ENCODE results near the gene ATP1B3. TPM values are rescaled to one million over a fixed set of nuclear protein-coding genes. Genes with fewer than 3 reads are reported as not detected.

The ATP1B3 gene
- total RNA-seq, 1 donor from 2014 or later: 60.3 TPM

DNA sequence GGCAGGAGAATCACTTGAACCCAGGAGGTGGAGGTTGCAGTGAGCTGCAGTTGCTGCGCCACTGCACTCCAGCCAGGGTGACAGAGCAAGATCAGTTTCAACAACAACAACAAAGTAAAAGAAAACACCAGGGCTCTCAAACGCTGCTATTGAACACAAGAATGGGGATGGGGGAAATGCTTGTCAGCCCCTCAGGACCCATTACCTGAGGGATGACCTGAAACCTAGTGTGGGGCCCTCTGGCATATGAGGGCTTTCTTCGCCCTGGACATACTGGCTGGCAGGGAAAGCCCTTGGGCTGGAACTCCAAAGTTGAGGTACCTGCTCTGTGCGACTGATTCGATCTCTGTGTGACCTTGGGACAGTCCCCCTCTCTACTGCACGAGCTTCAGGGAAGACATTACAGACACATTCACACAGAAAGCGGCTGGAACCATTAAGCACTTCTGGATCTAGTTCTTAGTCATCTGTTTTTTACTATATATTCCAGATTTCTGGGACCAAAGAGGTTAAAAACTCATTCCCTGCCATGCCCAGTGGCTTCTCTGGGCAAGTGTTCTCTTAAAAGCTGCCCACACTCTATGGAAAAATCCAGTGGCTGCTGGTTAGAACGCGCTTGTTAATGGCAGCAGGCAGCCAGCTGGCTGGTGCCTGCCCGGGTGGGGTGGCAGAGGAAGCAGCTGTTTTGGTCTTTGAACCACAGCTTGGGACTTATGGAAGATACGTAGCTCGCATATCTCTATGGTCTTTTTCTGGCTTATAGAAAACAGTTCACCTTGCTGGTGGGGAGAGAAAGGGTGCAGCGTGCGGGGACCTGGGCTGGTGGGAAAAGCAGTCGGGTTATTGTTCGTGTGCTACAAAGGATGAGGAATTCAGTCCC is 57.2 kb downstream of the ATP1B3 start:
- peak; percentile 65 for DNase-seq (ENCODE audit: low spot score)
- intact Hi-C loops (cut with DNase I): no loop called here

GRCh38 chr3:141934354-141934753 is 57.9 kb downstream of the ATP1B3 start:
- intact Hi-C loops (cut with DNase I): no loop called here
- DNase-seq (ENCODE audit: low spot score): no peak

DNA sequence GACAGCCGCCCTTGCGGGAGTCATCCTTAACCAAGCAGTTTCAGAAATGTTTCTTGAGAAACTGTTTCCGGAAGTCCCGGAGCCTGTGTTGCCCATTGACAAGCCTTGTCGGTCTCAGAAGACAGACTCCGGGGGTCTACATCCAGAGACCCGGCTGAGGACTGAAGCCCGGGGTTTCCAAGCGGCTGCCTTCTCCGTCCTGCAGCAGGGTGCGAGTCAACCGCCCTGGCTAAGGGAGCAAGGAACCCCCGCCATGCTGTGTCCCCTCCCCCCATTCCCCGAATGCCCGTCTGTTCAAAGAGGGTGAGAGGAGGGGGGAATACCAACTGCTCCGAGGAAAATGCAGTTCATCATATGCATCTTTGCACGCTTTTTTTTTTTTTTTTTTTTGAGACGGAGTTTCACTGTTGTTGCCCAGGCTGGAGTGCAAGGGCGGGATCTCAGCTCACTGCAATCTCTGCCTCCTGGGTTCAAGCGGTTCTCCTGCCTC is 61.6 kb downstream of the ATP1B3 start:
- intact Hi-C loops (cut with DNase I): no loop called here
- no peak for DNase-seq (ENCODE audit: low spot score)

DNA sequence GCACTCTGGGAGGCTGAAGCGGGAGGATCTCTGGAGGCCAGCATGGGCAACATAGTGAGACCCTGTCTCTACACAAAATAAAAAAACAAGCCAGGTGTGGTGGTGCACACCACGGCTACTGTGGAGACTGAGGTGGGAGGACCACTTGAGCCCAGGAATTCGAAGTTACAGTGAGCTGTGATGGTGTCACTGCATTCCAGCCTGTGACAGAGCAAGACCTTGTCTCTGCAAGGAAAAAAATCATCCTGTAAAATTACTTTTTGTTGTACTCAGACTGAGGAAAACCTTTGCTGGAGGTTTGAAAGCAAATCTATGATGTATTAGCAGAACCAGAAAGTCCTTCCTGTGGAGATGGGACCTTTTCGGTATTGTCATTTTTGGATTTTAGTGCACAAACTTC is 63.3 kb downstream of the ATP1B3 start:
- DNase-seq (ENCODE audit: low spot score): peak; percentile 6
- intact Hi-C loops (cut with DNase I): no loop called here

- intact Hi-C loops (cut with DNase I): no loop called here
- DNase-seq (ENCODE audit: low spot score): peak; percentile 27
These were observed 63.8 kb downstream of the ATP1B3 start for GRCh38 chr3:141940194-141940776.

- intact Hi-C loops (cut with DNase I): no loop called here
- peak; percentile 22 for DNase-seq (ENCODE audit: low spot score)
These were observed 64.7 kb downstream of the ATP1B3 start for GRCh38 chr3:141941093-141941492.

DNA sequence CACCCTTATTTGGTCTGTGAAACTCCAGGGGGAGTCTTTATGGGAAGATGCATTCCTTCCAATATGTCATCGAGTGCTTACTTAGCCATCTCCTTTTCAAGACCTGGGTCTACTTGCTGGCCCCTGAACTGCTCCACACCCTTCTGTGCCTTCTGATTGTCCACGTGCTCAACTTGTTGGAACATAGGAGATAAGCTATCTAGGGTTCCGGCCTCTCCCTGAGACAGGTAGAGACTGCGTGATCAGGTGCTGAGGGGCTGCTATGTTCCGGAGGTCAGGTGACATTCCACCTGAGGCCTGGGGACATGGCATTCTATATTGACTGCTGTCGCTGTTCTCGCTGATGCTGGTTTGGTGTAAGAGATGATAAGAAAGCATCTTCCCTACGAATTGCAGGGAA is 65.6 kb downstream of the ATP1B3 start:
- peak; percentile 35 for DNase-seq (ENCODE audit: low spot score)
- intact Hi-C loops (cut with DNase I): no loop called here

DNA sequence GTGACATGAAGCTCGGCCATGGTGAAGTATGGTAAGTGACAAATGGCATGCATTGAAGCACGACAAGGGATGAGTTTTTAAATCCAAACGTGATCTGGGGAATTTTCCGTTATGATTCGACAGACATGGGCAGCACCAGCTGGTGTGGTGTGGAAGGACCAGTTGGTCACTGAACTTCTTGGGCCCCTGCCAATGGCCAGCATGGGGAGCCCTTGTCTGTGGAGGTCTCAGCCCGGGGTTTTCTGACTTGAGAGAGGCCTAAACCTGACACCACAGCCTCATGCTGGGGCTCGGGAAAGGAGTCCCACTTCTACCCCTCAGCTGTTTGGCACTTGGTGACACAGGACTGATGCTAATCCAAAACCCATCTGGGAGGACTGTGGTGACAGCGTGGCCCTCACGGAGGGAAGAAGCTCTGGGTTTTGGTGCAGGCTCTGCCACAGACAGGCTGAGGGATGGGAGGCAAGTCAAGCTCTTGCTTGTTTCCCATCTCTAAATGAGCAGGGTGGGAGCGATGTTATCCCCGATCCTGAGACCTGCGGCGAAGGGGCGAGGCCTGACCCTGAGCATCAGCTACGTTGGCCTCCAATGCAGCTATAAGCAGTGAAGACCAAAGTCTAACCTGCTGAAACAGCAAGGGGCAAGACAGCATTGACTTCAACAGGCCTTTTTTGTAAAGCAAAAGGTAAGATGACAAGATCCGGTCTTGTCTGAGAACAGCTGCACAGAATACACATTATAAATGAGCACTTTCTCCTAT is 69.5 kb downstream of the ATP1B3 start:
- DNase-seq (ENCODE audit: low spot score): peak; percentile 66

DNA sequence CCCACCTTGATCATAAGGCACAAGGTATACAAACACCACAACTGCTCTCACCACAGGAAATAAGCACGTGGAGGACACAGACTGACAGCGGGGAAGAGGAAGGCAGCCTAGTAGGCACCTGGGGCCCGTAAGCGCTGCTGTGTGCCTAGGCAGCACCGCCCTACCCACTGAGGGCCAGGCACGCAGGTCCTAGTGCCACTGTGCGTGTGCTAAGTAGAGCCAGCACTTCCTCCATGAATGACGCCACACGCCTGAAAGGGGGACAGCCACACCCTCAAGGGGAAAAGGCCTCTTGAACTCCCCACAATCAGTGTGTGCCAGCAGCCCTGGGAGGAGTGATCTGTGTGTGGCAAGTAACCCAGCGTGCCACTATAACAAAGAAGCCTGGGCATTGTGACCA is 73.0 kb downstream of the ATP1B3 start:
- DNase-seq (ENCODE audit: low spot score): no peak
- intact Hi-C loops (cut with DNase I): no loop called here

More for the DNA sequence above, 69.5 kb downstream of the ATP1B3 start:
- intact Hi-C loops (cut with DNase I): no loop called here

- DNase-seq (ENCODE audit: low spot score): no peak
- intact Hi-C loops (cut with DNase I): no loop called here
These were observed 73.5 kb downstream of the ATP1B3 start for GRCh38 chr3:141949972-141950371.

GRCh38 chr3:141950572-141951493 is 74.4 kb downstream of the ATP1B3 start:
- no peak for DNase-seq (ENCODE audit: low spot score)
- intact Hi-C loops (cut with DNase I): no loop called here

- intact Hi-C loops (cut with DNase I): no loop called here
These were observed 76.2 kb downstream of the ATP1B3 start for GRCh38 chr3:141952611-141953010.

GRCh38 chr3:141955175-141955574 is 78.7 kb downstream of the ATP1B3 start:
- intact Hi-C loops (cut with DNase I): no loop called here
- DNase-seq (ENCODE audit: low spot score): no peak

More at GRCh38 chr3:141952611-141953010, 76.2 kb downstream of the ATP1B3 start:
- no peak for DNase-seq (ENCODE audit: low spot score)

DNA sequence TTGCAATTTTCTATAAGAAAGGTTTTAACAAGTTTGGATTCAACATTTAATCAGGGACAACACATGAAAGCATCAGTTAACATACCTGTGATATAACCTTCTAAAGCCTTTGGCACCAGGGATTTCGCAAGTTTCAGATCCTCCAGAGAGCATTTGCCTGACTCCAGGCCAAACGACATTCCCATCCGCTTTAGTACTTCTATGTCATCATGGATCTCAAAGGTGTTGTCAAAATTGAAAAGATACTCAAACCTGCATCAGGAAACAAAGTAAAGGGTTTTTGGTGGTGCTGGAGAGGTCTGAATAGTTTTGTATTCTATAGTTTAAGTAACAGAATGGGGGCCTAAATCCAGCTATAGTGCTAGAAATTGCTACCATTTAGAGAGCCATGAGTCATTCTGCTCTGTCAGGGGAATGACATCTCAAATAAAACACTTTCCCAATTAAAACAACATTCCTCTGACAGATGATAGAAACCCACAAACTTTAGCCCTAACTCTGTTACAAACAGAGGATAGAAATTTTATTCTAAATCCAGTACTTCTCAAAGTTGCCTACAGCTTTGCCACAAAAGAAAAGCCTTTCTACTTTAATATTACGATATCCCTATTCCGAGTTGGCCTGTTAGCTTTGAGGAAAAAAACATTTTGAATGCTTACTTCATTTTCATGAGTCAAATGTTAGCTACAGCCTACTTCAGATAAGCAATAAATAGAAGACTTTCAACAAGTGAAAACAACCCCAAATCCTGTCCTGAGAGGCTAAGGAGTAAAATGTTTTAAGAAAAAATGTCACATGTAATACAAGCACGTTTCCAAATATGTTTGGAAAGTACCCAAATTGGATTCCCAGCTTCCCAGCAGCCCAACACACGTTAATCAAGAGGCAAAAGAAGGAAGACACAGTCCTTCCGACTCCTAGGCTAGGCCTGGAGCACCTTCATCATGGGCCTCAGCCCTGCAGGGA is 83.4 kb downstream of the ATP1B3 start:
- intact Hi-C loops (cut with DNase I): no loop called here
- no peak for DNase-seq (ENCODE audit: low spot score)

DNA sequence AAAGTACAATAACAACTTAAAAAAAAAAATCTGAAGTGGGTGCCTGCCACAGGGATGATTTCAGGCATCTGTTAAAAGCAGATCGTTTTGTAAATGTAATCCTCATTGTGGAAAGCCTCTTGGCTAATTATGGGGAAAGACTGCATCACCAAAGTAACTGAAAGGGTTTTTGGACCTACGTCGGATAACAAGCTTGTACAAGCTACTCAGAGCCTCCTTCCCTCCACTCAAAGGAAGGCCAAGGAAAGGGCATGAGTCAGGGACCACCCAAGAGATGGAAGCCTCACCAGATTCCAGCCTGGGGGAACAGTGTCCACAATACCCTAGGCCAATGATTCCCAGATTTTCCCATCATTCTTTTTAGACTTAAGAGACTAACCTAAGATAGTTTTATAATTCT is 84.3 kb downstream of the ATP1B3 start:
- DNase-seq (ENCODE audit: low spot score): no peak
- intact Hi-C loops (cut with DNase I): no loop called here

DNA sequence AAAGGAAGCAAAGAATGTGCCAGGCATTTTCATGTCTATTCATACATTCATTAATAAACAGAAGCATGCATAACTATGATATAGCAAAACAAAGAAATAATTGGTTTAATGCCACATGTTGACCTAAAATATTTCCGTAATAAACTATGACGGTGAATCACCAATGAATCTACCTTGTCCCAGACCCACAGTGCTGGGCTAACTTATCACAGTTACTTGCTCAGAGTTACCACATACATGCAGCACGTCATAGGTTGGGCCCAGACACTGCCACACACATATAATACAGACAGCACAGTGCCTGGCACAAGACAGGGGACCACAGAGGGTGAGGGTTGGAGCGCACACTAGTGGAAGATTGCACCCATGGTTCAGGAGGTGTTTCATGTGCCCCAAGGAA is 86.9 kb downstream of the ATP1B3 start:
- no peak for DNase-seq (ENCODE audit: low spot score)
- intact Hi-C loops (cut with DNase I): loop anchor here (2.0 kb wide), 1 partner anchor 316 kb away; no protein-coding TSS in a partner anchor

- DNase-seq (ENCODE audit: low spot score): no peak
- intact Hi-C loops (cut with DNase I): no loop called here
These were observed 89.0 kb downstream of the ATP1B3 start for GRCh38 chr3:141965471-141965870.

DNA sequence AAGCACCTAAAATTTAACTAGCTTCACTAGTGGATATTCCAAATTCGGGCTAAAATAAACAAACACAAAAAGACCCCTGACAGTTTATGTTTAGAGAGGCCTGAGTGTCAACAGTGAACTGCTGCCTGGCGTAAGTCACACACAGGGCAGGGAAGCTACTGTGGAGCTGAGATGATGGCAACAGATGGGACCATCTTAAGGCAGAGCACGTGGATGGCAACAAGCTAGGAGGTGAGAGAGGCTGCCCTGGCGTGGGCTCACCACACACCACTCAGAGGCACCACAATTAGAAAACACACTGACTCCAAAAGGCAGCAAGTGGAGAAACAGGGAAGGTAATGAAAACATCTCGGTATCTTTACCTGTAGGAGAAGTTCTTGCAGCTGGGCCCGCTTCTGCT is 93.3 kb downstream of the ATP1B3 start:
- no peak for DNase-seq (ENCODE audit: low spot score)
- intact Hi-C loops (cut with DNase I): no loop called here

All from cardiac septum (tissue), 1 donor.